GM18909 (cell line): Measurements from ENCODE around the gene ADGRD1.

Experiments
- ATAC-seq: cut with Tn5 transposase; IDR thresholded peaks from one replicate; pipeline ENCODE4 v1.9.1; 2021; ENCODE audit warnings: mild to moderate bottlenecking; ENCODE audit not compliant: unreplicated experiment, poor library complexity

ADGRD1 gene

GRCh38 chr12:130960787-130961186, 7.1 kb downstream of the ADGRD1 start:
- no peak for ATAC-seq

GRCh38 chr12:130961921-130962451, 8.3 kb downstream of the ADGRD1 start:
- ATAC-seq = no peak

GRCh38 chr12:130965214-130965613, 11.5 kb downstream of the ADGRD1 start:
- ATAC-seq = no peak

- no peak for ATAC-seq
These were observed 12.0 kb downstream of the ADGRD1 start for GRCh38 chr12:130965668-130966067.

GRCh38 chr12:130966443-130967030, 12.8 kb downstream of the ADGRD1 start:
- no peak for ATAC-seq

- ATAC-seq = no peak
These were observed 13.9 kb downstream of the ADGRD1 start for GRCh38 chr12:130967636-130968035.

GRCh38 chr12:130968611-130969010, 14.9 kb downstream of the ADGRD1 start:
- ATAC-seq = no peak

DNA sequence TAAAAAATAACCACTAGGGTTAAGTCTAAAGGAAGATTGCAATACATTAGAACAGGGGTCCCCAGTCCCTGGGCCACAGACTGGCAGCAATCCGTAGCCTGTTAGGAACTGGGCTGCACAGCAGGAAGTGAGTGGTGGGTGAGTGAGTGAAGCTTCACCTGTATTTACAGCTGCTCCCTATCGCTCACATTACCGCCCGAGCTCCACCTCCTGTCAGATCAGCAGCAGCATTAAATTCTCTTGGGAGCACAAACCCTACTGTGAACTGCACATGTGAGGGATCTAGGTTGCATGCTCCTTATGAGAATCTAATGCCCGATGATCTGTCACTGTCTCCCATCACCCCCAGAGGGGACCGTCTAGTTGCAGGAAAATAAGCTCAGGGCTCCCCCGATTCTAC, 15.5 kb downstream of the ADGRD1 start:
- no peak for ATAC-seq

DNA sequence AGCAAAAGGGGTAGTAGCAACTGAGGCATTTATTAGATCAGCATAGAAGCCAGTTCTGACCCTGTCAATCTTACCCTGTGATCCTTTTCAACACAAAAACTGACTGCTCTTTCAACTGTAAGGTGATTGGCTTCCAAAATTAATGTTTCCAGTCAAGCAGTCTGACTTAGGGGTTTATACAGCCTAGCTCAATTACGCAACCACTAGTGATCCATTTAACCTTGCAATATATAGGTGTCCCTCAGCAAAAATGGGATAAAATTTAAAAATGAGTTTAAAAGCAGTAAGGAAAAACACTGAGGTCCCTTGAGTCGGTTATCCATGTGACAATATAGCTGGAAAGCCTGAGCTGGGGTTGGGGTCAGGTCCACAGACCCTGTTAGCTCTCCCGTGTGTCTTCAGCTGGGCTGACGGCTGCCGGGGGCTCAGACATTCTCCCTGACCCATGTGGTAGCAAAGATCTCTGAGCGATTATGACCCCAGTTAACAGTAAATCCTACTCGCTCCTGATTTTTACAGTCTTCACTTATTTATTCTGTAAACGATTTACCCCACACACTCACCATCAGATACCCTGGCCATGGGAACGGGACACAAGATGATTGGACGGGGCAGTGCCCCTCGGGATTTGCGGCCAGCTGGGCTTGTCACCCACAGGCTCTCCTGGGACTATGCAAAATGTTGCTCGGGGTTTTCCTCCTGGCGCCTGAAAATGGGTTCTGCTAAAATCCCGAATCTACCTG, 16.6 kb downstream of the ADGRD1 start:
- ATAC-seq = no peak

DNA sequence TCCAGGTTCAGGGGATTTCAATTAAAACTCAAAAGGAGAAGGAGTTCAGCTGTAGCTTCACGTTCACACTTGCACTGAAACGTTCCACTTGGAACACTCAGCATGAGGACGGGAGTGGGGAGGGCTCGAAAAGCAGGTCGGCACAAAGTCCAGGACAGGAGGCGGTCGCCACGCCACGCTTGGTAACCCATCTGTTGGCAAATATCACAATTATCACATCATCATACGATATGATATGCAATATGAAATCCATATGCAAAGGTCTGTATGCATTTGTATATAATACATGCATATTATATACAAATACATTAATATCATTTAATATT, 17.2 kb downstream of the ADGRD1 start:
- ATAC-seq = no peak

DNA sequence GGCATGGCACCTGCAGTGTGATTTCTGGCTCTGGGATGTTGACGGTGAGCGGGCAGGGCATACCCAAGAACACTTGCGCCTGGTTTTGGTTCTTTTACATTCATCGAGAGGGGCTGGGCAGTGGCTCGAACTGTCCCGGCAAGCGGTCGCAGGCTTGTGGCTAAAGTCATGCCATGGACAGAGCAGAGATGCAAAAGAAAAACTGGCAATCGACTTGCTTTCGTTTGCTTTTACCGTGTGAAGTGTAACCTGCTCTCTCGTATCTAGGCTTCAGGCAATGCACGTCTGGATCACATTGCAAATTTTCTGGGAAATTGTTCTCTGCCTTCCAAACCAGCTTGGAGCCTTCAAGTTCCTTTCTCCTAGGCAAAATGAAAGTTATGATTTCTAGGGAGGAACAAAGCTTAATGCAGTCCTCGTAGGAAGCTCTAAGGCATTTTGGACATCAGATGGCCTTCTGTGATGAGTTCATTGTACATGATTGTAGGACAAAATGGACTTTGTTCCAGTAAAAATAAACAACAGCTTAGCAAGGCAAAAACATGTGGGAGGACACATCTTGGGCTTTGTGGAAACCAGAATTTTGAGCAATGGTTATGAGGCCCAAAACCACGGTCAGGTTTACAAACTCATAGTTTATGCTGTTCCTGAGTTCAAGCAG, 18.3 kb downstream of the ADGRD1 start:
- ATAC-seq = no peak

- ATAC-seq = no peak
These were observed 18.9 kb downstream of the ADGRD1 start for GRCh38 chr12:130972586-130972950.

GRCh38 chr12:130973109-130973508, 19.4 kb downstream of the ADGRD1 start:
- no peak for ATAC-seq

DNA sequence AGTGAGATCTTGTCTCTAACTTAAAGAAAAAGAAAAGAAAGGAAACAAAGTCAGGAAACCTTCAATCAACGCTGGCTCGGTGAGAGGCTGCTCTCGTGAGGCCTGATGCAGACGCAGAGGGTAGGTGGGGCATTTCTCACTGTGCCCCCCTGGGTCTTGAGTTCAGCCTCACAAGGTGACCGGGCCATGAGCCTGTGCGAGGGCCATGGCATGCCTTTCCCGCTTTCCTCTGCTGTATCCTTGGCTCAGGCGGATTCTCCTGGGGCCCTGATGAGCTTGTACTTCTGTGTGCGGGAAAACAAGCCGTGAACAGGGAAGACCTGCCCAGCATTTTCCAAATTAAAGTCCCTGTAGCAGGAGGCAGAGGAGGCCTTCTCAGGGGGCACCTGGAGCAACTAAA, 20.2 kb downstream of the ADGRD1 start:
- ATAC-seq = no peak

DNA sequence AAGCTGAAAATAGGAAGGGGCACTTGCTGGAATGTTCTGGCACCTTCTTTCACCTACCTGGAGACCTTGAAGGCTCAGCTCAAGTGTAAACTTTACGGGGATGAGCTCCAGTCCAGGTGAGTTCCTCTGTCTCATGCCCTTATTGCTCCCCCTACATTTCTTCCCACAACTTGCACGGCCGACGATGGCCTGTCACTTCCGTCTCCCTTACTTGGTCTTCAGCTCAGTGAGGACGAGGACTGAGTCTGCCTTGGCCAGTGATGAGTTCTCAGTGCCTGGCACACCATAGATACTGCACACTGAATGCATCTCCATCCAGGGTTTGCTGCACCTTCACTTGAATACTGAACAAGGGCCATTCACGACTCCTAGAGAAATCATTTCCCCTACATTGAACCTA, 21.4 kb downstream of the ADGRD1 start:
- no peak for ATAC-seq

GRCh38 chr12:130976171-130976720, 22.5 kb downstream of the ADGRD1 start:
- no peak for ATAC-seq

GRCh38 chr12:130977046-130977742, 23.5 kb downstream of the ADGRD1 start:
- no peak for ATAC-seq

- ATAC-seq = no peak
These were observed 24.0 kb downstream of the ADGRD1 start for GRCh38 chr12:130977743-130978095.

GRCh38 chr12:130978785-130979184, 25.1 kb downstream of the ADGRD1 start:
- ATAC-seq = no peak

GRCh38 chr12:130981074-130981742, 27.5 kb downstream of the ADGRD1 start:
- ATAC-seq = no peak
